KMS-11 (cell line): ENCODE results near the gene FCRLB.
"Not testable (repeated sequence)": the region's sequence is repeated elsewhere in the genome, so short reads cannot be mapped to it uniquely, and the experiment has no call there.

Source experiments
- H2AFZ ChIP-seq: fragments of 200-600 bp; sonication (generic); 2 replicates; pipeline ENCODE4 v1.6.1; 2016; ENCODE audit warnings: antibody characterized with exemption, mixed run types, low read depth
- H3K27ac ChIP-seq: fragments of 200-600 bp; sonication (generic); 2 replicates; pipeline ENCODE4 v1.6.1; 2016; ENCODE audit warnings: mild to moderate bottlenecking, mixed run types
- H3K27me3 ChIP-seq: fragments of 200-600 bp; sonication (generic); 2 replicates; pipeline ENCODE4 v1.6.1; 2017; ENCODE audit warnings: mild to moderate bottlenecking, low read depth, mixed run types, moderate library complexity; ENCODE audit not compliant: insufficient read depth
- H3K36me3 ChIP-seq: fragments of 200-600 bp; sonication (generic); 2 replicates; pipeline ENCODE4 v1.6.1; 2017; ENCODE audit warnings: mild to moderate bottlenecking, mixed run types; ENCODE audit not compliant: insufficient read depth
- H3K4me1 ChIP-seq: fragments of 200-600 bp; sonication (generic); 2 replicates; pipeline ENCODE4 v1.6.1; 2016; ENCODE audit warnings: mild to moderate bottlenecking, low read depth, mixed run types; ENCODE audit not compliant: poor library complexity, severe bottlenecking
- H3K4me2 ChIP-seq: fragments of 200-600 bp; sonication (generic); 2 replicates; pipeline ENCODE4 v1.7.0; 2016; ENCODE audit warnings: mild to moderate bottlenecking, mixed run types
- H3K4me3 ChIP-seq: fragments of 200-600 bp; sonication (generic); IDR thresholded peaks from 2 replicates; pipeline ENCODE4 v1.6.1; 2017; ENCODE audit warnings: low read depth, low read length, mixed read lengths; ENCODE audit not compliant: insufficient read depth
- H3K79me2 ChIP-seq: fragments of 200-600 bp; sonication (generic); 2 replicates; pipeline ENCODE4 v1.6.1; 2016; ENCODE audit warnings: low read depth, mixed run types; ENCODE audit not compliant: insufficient read depth
- H3K9ac ChIP-seq: fragments of 200-600 bp; sonication (generic); 2 replicates; pipeline ENCODE4 v1.6.1; 2016; ENCODE audit warnings: mild to moderate bottlenecking, mixed run types
- H4K20me1 ChIP-seq: fragments of 200-600 bp; sonication (generic); 2 replicates; pipeline ENCODE4 v1.6.1; 2016; ENCODE audit warnings: mild to moderate bottlenecking, mixed run types; ENCODE audit not compliant: insufficient read depth
- TF ChIP-seq, protein P1 (sequence below): fragments of 200-600 bp; sonication (generic); conservative IDR thresholded peaks from 2 replicates; pipeline ENCODE4 v1.6.1; 2017; ENCODE audit warnings: low read depth, mild to moderate bottlenecking, antibody characterized with exemption, low read length, moderate library complexity, mixed read lengths

FCRLB gene

GRCh38 chr1:161768461-161768860 is 47.1 kb downstream of the FCRLB start:
- Histone ChIP-seq H3K4me3 (no peak overlapping the region), H4K20me1 (0 out of 2 replicates have a peak, but pooled peaks cover 4% of the 10 kb centered on the region), H3K4me2 (peak overlapping the region; percentile 11; the same call in 1 of the 2 replicates)

DNA sequence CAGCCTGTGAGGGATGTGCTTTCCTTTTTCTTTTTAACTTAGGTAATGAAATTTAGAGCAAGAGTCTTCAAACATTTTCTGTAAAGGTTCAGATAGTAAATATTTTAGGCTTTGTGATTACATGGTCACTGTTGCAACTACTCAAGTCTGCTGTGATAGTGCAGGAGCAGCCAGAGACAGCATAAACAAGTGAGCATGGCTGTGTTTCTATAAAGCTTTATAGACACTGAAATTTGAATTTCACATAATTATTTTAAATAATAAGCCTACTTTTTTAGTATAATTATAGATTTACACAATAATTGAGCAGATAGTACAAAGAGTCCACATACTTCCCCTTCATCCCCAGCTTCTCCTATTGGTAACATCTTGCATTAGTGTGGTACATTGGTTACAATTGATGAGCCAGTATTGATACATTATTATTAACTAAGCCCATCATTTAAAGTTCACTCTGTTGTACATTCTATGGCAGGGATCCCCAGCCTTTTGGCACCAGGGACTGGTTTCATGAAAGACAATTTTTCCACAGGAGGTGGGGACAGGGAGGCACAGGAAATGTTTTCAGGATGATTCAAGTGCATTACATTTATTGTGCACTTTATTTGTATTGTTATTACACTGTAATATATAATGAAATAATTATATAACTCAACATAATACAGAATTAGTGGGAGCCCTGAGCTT is 47.8 kb downstream of the FCRLB start:
- Histone ChIP-seq H3K4me3 (no peak overlapping the region), H3K4me2 (no peak overlapping the region), H3K79me2 (peaks cover 81% of the 10 kb centered on the region), H2AFZ (no peak overlapping the region), H3K36me3 (no peaks in the 10 kb centered on the region), H3K27me3 (no peaks in the 10 kb centered on the region), H3K27ac (no peak overlapping the region), H3K9ac (no peak overlapping the region), H3K4me1 (peaks cover 73% of the 10 kb centered on the region), H4K20me1 (0 out of 2 replicates have a peak, but pooled peaks cover 4% of the 10 kb centered on the region)
- TF ChIP-seq, protein P1, sequence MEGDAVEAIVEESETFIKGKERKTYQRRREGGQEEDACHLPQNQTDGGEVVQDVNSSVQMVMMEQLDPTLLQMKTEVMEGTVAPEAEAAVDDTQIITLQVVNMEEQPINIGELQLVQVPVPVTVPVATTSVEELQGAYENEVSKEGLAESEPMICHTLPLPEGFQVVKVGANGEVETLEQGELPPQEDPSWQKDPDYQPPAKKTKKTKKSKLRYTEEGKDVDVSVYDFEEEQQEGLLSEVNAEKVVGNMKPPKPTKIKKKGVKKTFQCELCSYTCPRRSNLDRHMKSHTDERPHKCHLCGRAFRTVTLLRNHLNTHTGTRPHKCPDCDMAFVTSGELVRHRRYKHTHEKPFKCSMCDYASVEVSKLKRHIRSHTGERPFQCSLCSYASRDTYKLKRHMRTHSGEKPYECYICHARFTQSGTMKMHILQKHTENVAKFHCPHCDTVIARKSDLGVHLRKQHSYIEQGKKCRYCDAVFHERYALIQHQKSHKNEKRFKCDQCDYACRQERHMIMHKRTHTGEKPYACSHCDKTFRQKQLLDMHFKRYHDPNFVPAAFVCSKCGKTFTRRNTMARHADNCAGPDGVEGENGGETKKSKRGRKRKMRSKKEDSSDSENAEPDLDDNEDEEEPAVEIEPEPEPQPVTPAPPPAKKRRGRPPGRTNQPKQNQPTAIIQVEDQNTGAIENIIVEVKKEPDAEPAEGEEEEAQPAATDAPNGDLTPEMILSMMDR: no peak

More at GRCh38 chr1:161768461-161768860, 47.1 kb downstream of the FCRLB start:
- no peaks in the 10 kb centered on the region for H3K36me3 ChIP-seq
- H2AFZ ChIP-seq: no peak overlapping the region
- peaks cover 74% of the 10 kb centered on the region for H3K79me2 ChIP-seq
- H3K4me1 ChIP-seq: peaks cover 71% of the 10 kb centered on the region
- TF ChIP-seq, protein P1: no peak
- no peaks in the 10 kb centered on the region for H3K27me3 ChIP-seq
- H3K9ac ChIP-seq: no peak overlapping the region
- H3K27ac ChIP-seq: no peak overlapping the region

DNA sequence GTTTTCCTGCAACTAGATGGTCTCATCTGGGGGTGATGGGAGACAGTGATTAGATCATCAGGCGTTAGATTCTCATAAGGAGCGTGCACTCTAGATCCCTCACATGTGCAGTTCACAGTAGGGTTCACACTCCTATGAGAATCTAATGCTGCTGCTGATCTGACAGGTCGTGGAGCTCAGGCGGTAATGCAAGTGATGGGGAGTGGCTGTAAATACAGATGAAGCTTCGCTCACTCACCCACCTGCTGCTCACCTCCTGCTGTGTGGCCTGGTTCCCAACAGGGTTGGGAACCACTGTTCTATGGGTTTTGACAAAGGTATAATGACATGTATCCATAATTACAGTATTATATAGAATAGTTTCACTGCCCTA is 48.3 kb downstream of the FCRLB start:
- H3K4me2 ChIP-seq, H4K20me1 ChIP-seq, H3K4me3 ChIP-seq, H3K27me3 ChIP-seq, H3K9ac ChIP-seq, H2AFZ ChIP-seq, H3K27ac ChIP-seq, H3K36me3 ChIP-seq: not testable (repeated sequence)
- Histone ChIP-seq H3K79me2 (peaks cover 86% of the 10 kb centered on the region), H3K4me1 (peaks cover 68% of the 10 kb centered on the region)

- H2AFZ ChIP-seq: no peak overlapping the region
- H3K4me2 ChIP-seq: no peak overlapping the region
- TF ChIP-seq, protein P1: no peak
- H3K4me3 ChIP-seq: no peak overlapping the region
- no peaks in the 10 kb centered on the region for H3K36me3 ChIP-seq
- H3K27ac ChIP-seq: no peak overlapping the region
- H3K79me2 ChIP-seq: peaks cover 92% of the 10 kb centered on the region
- 0 out of 2 replicates have a peak, but pooled peaks cover 4% of the 10 kb centered on the region for H4K20me1 ChIP-seq
- peaks cover 68% of the 10 kb centered on the region for H3K4me1 ChIP-seq
- no peaks in the 10 kb centered on the region for H3K27me3 ChIP-seq
- no peak overlapping the region for H3K9ac ChIP-seq
Measured at GRCh38 chr1:161770250-161770649, 48.9 kb downstream of the FCRLB start.

DNA sequence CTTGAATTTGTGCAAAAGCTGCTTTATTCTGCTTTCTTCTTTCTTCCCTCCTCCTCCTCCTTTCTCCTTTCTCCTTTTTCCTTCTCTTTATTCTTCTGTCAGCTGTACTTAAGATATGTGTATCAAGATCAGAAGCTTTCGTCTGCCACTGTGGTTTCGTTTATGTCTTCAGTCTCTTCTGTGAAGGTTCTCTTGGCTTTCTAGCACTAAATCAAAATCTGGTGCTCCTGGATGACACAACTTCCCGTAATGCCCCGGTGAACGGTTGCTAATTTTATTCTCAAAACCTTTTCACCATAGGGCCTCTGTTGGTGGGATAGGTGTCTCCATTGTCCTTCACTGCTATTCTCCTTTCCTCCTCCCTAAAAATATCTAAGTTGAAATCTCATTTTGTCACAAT is 49.8 kb downstream of the FCRLB start:
- Histone ChIP-seq H3K4me3 (no peak overlapping the region), H3K4me2 (peak overlapping the region; percentile 2; the same call in 1 of the 2 replicates), H3K79me2 (peaks cover 99% of the 10 kb centered on the region), H4K20me1 (0 out of 2 replicates have a peak, but pooled peaks cover 4% of the 10 kb centered on the region), H3K9ac (no peak overlapping the region), H3K4me1 (peaks cover 68% of the 10 kb centered on the region), H3K27me3 (no peaks in the 10 kb centered on the region), H3K27ac (no peak overlapping the region; the same call in 1 of the 2 replicates), H2AFZ (no peak overlapping the region), H3K36me3 (no peaks in the 10 kb centered on the region)
- TF ChIP-seq, protein P1: no peak
